Left ventricle myocardium inferior (tissue), 1 donor: ENCODE measurements around the gene OXCT1. TPM values are rescaled to one million over a fixed set of nuclear protein-coding genes. Genes with fewer than 3 reads are reported as not detected.

Experiments
- DNase-seq: peaks from one replicate; pipeline ENCODE4 v3.0.0-alpha.2; 2020
- H3K27ac ChIP-seq: fragments of 200-600 bp; replicated peaks from 2 replicates; pipeline ENCODE4 v1.8.0; 2021
- H3K27me3 ChIP-seq: fragments of 200-600 bp; 2 replicates; pipeline ENCODE4 v1.8.0; 2021; ENCODE audit warnings: low read depth
- H3K36me3 ChIP-seq: fragments of 200-600 bp; 2 replicates; pipeline ENCODE4 v1.8.0; 2021
- H3K4me1 ChIP-seq: fragments of 200-600 bp; 2 replicates; pipeline ENCODE4 v1.8.0; 2021
- H3K4me3 ChIP-seq: fragments of 200-600 bp; 2 replicates; pipeline ENCODE4 v1.8.0; 2021; ENCODE audit warnings: mild to moderate bottlenecking, moderate library complexity
- H3K9me3 ChIP-seq: fragments of 200-600 bp; replicated peaks from 2 replicates; pipeline ENCODE4 v1.8.0; 2021
- intact Hi-C: fragments of 100-400 bp; cut with micrococcal nuclease; formaldehyde crosslinking; loops from one replicate; pipeline ENCODE4 v1.11.0; 2022
- total RNA-seq: library from RNA; stranded (reverse); fragmentation: NEBNext Ultra II Directional; extraction: Animal tissue kit (Norgen Biotek cat#: 25700); gene quantifications from one replicate; pipeline ENCODE4 v1.2.1, GENCODE V29; 2021
- TF ChIP-seq, protein P1 (sequence below): fragments of 200-600 bp; IDR thresholded peaks from 2 replicates; pipeline ENCODE4 v1.8.0; 2021; ENCODE audit warnings: antibody characterized with exemption, mild to moderate bottlenecking, borderline replicate concordance
- donor health status: DM: no; HTN: yes; CAD: no; lungs with severe emphysema.

Gene OXCT1
- total RNA-seq, 1 donor from 2014 or later: 234 TPM

DNA sequence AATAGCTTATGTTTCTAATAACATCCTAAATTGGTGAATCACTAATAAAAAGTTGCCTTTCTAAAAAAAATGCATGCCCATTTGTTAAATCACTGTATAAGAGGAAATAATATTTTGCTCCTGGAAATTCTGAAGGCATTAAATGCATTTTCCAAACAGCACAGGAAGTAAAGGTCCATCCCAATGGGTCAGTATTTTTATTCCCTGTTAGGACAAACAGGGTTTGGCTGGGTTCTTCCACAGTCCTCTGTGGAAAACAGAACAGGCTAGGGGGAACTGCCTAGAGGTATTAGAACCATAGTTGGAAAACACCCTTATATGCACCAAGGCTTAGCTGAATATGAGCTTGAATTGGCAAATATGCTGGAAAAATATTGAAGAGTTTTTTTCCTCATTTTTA lies 85.2 kb downstream of the OXCT1 start:
- no peak for DNase-seq
- Histone ChIP-seq H3K9me3 (no peaks in the 10 kb centered on the region), H3K4me3 (no peak overlapping the region), H3K4me1 (peaks cover 33% of the 10 kb centered on the region), H3K27ac (no peak overlapping the region), H3K27me3 (no peaks in the 10 kb centered on the region), H3K36me3 (peaks cover 11% of the 10 kb centered on the region)
- TF ChIP-seq, protein P1, sequence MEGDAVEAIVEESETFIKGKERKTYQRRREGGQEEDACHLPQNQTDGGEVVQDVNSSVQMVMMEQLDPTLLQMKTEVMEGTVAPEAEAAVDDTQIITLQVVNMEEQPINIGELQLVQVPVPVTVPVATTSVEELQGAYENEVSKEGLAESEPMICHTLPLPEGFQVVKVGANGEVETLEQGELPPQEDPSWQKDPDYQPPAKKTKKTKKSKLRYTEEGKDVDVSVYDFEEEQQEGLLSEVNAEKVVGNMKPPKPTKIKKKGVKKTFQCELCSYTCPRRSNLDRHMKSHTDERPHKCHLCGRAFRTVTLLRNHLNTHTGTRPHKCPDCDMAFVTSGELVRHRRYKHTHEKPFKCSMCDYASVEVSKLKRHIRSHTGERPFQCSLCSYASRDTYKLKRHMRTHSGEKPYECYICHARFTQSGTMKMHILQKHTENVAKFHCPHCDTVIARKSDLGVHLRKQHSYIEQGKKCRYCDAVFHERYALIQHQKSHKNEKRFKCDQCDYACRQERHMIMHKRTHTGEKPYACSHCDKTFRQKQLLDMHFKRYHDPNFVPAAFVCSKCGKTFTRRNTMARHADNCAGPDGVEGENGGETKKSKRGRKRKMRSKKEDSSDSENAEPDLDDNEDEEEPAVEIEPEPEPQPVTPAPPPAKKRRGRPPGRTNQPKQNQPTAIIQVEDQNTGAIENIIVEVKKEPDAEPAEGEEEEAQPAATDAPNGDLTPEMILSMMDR: no peak
- intact Hi-C loops: no loop called here

DNA sequence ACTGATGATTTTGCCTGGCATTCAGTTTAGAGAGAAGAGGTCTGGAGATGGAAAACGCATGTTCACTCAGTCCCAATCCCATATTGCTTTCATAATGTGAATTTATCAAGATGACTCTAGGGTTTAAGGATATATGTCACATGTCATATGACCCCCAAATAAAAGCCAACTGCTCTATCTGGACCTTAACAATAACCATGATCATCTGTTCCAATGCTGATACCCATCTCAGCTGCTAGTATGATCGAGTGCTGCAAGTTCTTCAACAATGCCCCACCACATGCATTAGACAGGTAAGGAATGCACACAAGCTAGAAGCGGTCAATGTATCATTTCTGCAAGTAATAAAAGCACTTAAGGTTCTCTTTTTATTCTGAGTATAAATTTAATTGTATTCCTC lies 91.8 kb downstream of the OXCT1 start:
- peaks cover 11% of the 10 kb centered on the region for H3K36me3 ChIP-seq
- no peaks in the 10 kb centered on the region for H3K9me3 ChIP-seq
- intact Hi-C loops: no loop called here
- no peaks in the 10 kb centered on the region for H3K27me3 ChIP-seq
- TF ChIP-seq, protein P1: no peak
- no peak overlapping the region for H3K27ac ChIP-seq
- H3K4me3 ChIP-seq: no peak overlapping the region
- H3K4me1 ChIP-seq: no peaks in the 10 kb centered on the region
- DNase-seq: no peak

DNA sequence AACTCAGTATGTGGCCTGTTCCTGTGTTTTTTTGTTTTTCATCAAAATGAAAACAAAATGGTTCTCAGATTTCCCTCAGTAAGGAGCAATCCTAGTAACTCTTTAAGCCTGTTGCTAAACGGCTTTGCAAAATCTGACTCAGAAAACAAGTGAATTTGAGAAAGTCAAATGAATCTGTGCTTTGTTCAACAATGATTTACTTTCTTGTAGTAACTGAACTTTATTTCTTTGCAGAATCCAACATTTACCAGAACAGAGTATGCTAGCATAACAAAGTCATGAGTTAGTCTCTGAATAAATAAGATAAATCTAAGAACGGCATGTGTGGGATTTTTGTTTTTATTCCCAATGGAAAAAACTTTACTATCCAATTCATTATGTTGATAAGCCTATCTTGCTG lies 93.8 kb downstream of the OXCT1 start:
- Histone ChIP-seq H3K27ac (no peak overlapping the region), H3K9me3 (no peaks in the 10 kb centered on the region), H3K4me3 (no peak overlapping the region), H3K4me1 (no peaks in the 10 kb centered on the region), H3K27me3 (no peaks in the 10 kb centered on the region), H3K36me3 (peaks cover 7% of the 10 kb centered on the region)
- DNase-seq: no peak
- TF ChIP-seq, protein P1: no peak
- intact Hi-C loops: no loop called here

DNA sequence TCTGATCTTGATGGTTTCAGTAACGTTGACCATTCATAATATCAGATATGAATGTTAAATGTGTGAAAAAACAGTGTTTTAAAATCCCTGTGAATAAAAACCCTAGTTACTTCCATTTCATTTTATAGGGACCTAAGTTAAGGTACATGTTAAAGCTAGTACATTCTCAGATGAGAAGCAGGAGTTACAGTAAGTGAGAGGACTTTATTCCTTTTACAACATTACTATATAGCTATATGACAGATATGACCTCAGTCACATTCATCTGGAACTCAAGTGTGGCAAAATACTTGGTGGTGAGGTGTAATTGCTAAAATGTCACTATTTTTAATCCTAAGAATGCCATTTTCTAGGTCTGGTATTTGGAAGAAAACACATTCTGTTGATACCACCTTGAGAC lies 96.4 kb downstream of the OXCT1 start:
- no peaks in the 10 kb centered on the region for H3K9me3 ChIP-seq
- H3K27me3 ChIP-seq: no peaks in the 10 kb centered on the region
- H3K27ac ChIP-seq: no peak overlapping the region
- no peak overlapping the region for H3K4me3 ChIP-seq
- no peak for DNase-seq
- no peaks in the 10 kb centered on the region for H3K36me3 ChIP-seq
- intact Hi-C loops: no loop called here
- TF ChIP-seq, protein P1: no peak
- H3K4me1 ChIP-seq: no peaks in the 10 kb centered on the region

DNA sequence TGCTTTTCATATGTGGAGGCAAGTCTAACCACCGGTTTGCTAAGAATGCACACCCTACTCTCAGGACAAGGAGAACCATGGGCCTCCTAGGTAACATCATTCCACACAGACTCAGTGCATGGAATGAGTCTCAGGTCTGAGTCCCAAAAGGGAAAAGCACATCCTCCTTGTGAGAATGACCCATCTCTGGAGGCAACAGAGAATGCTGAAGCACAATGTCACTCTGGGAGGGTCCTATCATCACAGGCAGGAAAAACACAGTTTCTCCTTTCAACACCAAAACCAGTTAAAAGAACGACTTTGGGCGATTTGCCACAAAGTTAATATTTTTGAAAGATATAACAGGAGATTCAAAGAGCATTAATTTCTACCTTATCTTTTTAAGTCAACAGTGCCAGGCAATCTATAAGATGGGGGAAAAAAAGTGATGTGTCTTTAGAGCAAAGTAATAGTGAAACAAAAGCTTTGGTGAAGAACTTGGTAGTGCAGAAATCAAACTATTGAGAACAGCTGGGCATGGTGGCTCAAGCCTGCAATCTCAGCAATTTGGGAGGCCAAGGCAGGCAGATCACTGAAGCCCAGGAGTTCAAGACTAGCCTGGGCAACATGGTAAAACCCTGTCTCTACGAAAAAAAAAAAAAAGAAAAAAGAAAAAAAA lies 97.3 kb downstream of the OXCT1 start:
- no peak overlapping the region for H3K27ac ChIP-seq
- no peaks in the 10 kb centered on the region for H3K36me3 ChIP-seq
- no peak overlapping the region for H3K4me3 ChIP-seq
- TF ChIP-seq, protein P1: no peak
- intact Hi-C loops: no loop called here
- no peaks in the 10 kb centered on the region for H3K27me3 ChIP-seq
- no peaks in the 10 kb centered on the region for H3K4me1 ChIP-seq
- no peaks in the 10 kb centered on the region for H3K9me3 ChIP-seq
- no peak for DNase-seq
